Fibroblast of gingiva (primary cell): ENCODE data around the gene CD300LG.
"Not testable (repeated sequence)": the region's sequence is repeated elsewhere in the genome, so short reads cannot be mapped to it uniquely, and the experiment has no call there.

ENCODE experiments used
- DNase-seq: peaks from one replicate; pipeline ENCODE4 v3.0.0-alpha.2; 2011; ENCODE audit warnings: low read depth

CD300LG gene

DNA sequence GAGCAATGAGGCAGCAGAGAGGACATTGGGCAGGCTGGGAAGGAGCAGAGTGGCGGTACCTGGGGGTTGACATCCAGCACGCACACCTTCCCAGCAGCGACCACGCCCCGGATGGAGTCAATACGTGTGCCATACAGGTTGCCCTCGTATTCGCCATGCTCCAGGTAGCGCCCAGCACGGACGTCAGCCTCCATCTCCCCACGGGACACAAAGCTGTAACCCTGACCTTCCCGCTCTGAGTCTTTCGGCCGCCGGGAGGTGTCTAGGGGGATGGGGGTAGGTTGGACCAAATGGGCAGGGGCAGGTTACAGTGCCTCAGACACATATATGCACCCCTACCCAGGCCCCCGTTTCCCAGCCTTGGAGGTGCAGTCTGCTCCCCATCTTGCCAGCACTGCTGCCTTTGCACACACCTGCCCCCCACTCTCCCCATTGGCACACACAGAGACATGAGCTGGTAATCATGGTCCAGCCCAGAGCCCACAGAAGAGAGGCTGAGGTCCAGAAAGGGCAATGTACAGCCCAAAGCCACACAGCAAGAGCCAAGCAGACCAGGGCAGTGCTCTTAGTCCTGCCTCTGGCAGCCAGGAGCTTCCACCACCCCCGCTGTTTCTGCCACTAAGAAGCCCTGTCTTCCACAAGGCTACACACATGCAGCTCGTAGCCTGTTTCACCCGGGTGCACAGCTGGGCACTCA is 32.9 kb downstream of the CD300LG start:
- DNase-seq: no peak

DNA sequence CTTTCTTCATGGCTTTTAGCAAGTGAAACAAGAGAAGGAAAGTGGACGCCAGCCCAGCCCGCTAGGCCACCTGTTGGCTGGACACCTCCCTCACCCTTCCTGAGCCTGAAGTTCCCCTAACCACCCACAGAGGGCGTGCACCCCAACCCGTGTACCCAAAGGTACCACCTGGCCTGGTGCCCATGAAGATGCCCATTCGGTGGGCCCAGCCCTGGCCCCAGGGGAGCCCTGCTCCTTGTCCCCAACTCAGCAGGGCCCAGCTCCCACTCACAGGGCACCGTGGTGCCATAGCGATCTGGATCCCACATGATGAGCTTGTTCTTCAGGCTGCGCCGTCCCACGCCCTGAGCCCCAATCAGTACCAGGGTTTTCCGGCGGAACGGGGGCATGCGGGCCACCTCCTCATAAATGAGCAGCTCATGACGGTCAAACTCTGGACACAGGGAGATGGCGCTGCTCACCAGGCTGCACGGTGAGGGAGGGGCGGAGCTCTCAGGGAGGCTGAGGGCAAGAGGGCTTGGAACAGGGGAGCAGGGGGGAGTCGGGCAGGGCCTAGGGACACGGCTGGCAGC is 33.5 kb downstream of the CD300LG start:
- DNase-seq: no peak

DNA sequence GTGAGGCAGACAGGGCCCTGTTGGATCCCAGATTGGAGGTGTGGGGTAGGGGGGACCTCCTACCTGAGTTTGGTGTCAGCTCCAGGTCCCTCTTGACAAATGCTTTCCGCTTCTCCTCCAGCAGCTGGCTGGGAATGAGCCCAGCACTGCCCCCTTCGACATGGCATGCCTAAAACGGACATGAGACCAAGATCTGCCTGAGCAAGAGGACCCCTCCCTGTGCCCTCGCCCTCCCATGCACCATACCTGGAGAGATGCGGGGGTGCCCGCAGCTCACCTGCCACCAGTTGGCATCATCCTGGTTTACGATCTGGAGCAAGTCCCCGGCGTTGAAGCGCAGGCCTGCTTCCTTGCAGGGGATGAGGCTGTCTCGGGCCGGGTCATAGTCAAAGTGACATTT is 34.2 kb downstream of the CD300LG start:
- no peak for DNase-seq

DNA sequence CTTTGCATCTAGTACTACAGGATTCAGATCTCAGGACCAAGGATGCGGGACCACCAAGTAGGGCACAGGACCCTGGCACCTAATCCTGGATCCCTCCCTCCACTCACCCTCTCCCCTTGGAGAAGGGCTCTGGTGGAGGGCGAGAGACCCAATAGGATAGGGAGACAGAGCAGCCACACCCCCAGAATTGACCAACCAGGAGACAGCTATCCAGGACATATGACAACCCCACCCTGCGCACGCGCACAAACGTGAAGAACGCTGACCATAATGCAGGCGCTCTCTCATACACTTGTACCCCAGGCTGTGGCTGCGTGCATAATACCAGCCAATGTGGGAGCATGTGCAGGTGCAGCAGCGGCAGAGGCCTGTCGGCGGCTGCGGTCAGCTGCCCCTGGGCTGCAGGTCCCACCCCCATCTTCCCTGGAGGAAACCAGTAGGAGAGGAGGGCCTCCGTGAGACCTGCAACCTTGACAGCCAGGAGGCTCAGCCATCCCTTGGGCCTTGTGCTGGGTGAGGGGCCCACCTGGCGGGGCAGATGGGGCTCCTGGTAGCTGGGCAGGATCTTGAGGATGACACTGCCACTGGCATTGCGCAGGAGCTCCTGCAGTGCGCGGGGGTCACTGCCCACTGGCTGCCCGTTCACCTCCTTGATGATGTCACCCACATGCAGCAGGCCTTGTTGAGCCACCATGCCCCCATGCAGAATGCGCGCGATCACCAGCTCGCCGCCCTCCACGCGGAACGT is 35.0 kb downstream of the CD300LG start:
- no peak for DNase-seq

DNA sequence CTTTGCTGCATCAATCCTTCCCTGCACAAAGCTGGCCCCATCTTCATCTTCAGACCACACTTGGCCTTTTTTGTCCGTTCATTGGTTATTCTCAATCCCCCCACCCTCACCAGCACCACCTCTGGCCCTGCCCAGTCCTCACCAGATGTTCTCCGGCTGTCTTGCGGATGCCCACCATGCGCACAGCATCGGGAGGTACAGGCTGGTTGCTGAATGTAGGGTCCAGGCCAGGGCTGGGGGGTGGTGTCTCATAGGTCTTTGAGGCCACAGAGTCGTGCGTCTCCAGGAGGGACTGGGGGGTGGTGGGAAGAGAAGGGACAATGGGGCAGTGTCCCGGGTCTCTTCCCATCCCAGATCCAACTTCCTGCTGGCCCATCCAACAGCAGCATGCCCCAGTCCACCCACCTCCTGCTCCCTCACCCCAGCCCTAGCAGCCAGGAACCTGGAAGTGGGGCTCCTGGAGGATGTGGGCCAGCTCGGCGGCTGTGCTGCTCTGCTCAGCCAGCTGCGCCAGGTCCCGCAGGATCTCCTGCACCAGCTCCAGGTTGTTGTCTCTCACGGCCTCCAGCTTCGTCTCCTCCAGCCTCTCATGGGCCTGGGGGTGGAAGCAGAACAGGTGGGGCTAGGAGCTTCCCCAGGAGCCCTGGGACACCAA is 35.9 kb downstream of the CD300LG start:
- no peak for DNase-seq

DNA sequence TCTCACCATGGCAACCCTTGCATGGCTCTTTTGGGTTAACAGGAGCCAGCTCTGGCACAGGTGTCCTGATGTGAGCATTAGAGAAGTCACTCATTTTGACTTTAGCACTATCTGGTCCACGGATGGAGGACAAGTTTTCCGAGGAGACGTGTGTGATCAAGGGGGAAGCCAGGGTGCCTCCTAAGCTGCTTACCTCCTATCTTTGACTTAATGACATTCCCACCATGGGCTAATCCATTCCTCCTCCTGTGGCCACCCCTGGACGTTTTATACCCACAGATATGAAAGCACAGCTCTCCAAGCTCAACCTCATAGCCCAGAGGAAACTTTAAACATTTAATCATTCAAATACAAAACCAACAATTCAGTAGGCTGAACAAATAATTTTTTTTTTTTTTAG is 41.6 kb downstream of the CD300LG start:
- no peak for DNase-seq

DNA sequence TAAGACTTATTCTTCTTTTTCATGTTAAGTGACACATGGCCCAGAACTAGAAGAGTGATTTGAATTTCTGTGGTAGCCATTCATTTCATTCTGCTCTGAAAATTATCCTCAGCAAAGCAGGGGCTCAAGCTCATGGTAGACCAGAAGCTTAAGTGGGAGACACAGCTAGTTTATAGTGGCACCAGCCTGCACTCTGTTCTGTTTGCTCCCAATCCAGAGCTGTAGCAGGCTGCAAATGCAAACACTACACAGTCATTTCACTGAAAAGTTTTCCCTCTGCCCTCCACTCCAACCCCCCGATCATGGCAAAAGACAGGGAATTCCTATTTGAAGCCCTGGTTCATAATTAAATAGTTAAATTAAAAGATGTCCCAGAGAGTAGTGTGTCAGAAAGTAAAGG is 43.3 kb downstream of the CD300LG start:
- DNase-seq: no peak

DNA sequence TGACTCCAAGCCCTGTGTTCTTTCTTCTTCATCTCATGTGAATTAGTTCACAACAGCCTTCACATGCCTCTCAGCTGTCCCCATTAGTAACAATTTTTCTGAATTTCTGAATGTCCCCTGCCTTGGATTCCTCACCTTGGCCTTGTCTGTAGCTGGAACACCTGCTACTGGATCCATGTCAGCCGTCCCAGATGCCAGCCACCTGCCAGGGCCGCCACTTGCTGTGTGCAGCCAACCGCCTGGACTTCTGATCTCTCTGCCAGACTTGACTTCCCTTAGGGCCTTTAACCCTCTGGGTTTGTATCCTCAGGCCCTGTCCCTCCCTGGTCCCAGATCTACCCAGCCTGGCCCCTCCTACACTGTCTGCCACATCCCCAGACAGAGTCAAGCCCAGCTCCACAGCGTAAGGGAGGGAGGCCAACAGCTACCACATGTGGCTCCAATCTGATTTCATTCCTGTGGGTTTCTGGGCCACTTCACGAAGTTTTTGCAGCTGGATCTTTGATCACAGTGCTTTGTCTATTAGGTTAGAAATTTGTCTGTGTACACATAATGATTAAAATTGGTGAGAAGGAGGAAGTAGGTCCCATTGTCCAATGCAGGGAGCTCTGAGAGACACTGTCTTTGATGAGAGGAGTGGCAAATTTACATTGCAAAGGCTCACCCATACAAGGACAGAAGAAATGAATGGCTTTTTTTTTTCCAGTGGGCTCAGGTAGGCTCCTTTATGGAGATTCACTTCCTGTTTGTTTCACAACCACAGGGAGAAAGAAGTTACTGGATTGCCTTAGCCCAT is 45.1 kb downstream of the CD300LG start:
- peak; percentile 45 for DNase-seq

DNA sequence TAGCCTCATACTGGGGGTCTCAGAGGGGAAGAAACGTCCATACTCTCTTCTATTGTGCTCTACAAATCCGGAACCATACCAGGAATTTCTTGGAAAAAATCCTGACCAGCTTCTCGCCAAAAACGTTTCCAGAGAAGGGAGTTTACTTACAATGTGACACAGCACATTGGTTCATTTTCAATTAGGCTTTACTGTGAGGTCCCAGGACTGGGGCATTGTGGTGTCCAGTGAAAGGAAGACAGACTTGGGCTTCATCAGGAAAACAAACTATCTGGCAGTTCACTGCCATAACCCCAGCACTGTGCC is 45.6 kb downstream of the CD300LG start:
- no peak for DNase-seq

DNA sequence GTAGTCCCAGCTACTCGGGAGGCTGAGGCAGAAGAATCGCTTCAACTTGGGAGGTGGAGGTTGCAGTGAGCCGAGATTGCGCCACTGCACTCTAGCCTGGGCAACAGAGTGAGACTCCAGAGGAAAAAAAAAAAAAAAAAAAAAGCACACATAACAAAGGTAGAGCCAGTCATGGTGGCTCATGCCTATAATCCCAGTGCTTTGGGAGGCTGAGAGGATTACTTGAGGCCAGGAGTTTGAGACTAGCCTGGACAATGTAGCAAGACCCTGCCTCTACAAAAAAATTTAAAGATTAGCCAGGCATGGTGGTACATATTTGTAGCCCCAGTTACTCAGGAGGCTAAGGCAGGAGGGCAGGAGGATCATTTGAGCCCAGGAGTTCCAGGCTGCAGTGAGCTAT is 47.5 kb downstream of the CD300LG start:
- DNase-seq: not testable (repeated sequence)

DNA sequence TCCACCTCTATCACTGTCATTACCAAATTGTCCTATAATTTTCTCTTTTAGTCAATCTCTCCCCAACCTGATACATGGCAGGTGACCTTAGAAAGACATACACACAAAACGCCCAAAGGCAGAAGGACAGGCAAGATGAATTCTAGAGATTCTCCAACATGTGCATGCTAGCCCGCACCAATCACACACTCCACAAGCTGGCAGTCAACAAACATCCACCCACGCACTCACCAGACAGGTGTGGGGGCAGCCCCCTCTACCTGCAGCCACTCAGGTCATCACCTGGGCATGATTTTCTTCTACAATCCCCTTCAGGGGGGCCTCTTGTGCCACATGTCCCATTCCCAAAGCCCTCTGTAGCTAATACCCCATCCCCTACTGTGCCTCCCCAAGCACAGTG is 50.9 kb downstream of the CD300LG start:
- no peak for DNase-seq

DNA sequence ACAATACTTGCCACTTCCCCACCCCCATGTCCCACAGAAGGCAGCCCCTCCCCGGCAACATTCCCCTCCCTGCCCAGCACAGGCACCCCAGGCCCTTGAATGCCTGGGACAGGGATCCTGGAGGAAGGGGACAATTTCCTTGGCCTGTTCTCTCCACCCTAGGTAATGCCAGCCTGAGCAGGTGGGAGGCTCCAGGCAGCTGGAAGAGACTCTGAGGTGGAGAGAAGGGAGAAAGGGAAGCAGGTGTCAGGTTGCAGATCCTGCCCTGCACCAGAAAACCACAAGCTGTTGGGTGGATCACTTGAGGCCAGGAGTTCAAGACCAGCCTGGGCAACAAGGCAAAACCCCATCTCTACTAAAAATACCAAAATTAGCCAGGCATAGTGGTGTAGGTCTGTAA is 51.5 kb downstream of the CD300LG start:
- DNase-seq: no peak

DNA sequence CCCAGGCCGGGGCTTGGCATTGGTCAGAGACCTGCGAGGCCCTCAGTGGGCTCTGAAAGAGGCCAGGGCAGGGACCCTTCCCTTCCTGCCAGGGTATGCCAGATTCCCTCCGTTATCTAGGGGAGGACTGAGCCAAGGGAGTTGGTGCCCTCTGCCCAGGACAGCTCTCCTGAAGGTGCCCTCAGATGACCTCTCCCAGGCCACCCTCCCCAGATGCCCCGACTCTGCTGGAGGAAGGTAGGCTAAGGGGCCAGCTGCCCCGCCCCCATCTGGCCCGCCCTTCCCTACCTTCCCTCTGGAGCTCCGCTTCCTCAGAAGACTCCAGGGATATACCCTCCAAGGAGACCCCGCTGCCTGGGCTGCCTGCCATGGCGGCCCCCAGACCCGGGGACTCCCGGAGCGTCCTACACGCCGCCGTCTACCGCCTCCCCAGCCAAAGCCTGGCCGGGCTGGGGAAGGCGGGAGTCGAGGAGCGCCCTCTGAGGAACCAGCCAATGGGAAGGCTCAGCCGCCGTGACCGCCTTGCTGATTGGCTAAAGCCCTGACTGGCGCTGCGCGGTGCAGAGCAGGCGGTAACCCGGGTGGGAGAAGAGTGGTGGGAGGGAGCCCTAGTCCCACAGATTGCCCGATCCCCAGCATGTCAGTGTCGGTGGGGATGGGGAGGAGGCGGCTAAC is 53.3 kb downstream of the CD300LG start:
- peak; percentile 57 for DNase-seq

DNA sequence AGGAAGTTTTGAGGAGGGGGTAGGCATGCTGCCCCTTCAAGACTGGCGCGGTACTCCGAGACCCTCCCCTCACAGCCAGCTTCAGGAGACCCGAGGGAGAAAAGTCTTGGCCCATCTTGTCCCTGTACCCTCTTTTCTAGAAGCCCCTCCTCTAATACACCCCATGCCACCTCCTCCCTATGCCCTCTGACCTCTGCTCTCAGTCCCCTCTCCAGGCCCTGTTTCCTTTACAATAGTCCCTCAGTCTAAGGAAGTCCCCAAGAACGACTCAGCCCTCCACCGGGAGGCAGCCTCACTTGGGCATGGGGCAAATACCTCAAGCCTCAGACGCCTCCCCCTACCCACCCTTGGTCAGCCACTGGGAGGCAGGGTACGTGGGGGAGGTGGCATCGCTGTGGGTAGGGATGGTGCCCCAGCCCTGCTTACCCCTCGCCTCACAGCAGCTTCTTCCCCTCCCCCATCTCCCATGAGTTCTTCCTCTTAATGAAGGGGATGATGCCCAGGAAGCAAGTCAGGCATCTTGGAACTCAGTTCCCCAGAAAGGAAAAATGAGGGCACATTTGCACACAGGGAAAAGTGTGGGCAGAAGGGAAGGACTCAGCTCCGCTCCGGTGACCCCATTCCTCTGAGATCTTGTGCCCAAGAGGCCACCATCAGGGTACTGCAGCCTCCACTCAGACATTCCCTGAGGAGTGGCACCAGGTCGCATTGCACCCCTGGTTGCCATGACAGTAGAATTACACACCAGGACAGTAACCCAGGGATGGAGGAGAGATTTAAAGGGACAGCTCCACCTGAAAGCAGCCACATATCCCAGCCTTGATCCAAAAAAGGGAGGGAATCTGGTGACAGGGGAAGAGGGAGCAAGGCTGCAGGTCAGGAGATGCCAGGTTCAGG is 54.1 kb downstream of the CD300LG start:
- DNase-seq: no peak

DNA sequence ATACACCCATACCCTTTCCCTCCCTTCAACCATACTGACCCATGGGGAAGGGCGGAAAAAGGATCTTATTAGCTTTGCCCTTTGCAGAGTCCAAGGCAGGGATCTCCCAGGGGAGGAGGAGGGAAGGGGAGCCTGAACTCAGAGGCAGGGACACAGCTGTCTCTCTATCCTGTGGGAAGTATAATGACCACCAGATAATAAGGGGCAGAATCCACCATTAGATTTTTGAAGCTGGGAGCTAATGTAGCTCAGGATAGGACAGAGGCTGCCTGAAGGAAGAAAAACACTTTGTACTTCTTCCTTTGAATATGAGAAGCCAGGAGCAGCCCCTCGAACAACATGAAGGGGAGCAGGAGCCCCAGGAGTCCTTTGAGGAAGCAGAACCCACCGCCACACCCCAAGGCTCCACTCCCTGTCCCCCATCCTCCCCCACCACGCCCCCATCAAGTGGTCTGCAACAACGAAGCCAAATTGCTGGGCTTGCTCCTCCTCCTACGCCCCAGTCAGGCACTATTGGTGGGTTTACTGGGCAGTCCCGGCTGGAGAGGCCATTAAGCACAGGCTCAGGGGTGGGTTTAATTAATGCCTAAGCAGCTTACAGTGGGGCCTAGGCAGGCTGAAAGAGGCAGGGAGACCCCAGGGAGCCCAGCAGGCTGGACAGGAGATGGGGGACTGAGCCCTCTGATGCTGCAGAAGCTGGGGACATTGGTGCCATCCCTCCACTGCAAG is 55.0 kb downstream of the CD300LG start:
- DNase-seq: no peak

DNA sequence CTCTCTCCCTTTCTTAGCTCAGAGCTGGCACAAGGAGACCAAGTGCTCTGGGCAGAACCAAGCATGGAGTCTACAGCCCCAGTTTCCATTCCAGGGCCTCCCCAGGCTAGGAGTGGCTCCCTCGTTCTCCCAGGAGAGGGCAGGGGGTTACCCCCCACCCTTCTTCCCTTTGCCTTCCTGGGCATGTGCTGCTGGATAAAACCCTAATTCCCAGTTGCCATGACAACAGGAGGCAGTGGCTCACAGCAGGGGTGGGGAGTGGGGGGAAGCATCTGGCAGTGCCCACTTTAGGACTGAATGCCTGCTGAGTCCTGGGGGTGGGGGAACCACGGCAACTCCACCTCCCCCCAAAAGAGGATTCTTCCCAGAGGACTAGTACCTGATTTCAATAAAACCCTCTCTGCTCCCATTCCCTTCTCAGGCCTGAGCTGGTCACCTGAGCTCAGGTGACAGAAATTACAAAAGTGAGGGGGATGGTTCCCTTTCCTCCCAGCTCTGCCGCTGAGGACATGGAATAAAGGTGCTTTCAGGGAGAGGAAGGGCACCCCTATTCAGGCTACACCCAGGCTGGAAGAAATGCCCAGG is 58.5 kb downstream of the CD300LG start:
- no peak for DNase-seq

DNA sequence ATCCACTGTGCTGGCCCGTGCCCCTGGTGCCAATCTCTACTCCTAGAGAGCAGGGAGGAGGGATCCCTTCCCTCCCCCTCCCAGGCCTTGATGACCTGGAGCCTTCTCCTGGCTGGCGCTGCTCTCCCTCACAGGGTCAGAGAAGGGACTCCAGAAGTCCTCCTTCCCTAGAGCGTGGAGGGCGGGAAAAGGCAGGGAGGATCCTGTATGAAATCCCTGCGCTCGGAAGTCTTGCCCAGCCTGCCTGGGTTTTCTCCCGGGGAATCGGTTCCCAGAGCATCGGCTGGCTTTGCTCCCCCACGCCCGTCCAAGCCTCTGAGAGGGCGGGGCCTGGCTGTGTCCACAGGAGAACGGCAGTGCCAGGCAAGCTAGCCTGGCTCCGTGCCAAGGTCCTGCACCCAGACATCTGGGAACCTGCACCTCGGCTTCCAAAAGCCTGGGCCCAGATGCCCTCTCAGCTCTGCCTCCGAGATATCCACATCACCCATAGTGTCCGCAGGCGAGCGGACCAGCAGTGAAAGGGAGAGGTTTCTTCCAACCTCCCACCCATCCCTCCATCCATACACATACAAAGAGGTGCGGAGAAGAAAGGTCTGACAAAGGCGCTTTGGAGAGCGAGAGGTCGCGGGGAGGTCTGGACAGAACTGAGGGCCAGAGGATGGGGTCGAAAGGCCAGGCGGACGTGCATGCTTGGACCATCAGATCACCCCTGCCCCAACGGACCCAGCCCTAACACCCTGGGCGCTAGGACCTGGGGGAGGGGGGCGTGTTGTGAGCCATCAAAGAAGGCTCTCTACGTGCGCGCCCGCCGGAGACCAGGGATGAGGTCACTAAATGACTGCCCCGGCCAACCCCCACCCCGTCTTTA is 59.2 kb downstream of the CD300LG start:
- peak; percentile 24 for DNase-seq

DNA sequence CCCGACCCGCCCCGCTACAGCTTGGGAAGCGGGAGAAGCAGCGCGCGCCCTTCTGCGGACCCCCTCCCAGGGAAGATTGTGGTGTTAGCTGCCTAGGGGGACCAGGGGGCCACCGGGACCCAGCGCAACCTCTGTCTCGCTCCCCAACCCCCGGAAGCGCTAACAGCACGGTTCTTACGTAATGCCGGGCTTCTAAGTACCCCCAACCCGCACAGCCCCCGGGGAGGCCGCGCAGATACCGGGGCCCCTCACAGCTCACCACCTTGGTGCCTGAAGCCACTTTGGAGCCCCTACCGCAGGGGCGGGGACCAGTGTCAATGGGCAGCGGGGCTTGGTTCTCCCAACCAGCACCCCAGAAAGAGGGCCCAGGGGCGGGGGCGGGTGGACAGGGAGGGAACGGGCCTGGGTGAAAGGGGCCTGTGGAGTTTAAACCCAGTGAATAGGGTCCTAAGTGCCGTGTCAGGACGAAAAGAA is 60.0 kb downstream of the CD300LG start:
- DNase-seq: no peak
